Stimulated activated CD8-positive, alpha-beta memory T cell treated with anti-CD3 and anti-CD28 coated beads, Interleukin-4, amount 100 ng/mL, for 1 hour (primary cell): ENCODE data around the gene SORCS2.

ENCODE experiments used
- DNase-seq, 2 donors: peaks; one replicate each; pipeline ENCODE4 v3.0.0-alpha.2; 2020; ENCODE audit warnings: low read depth in 2 of 2, low spot score in 1 of 2

Gene SORCS2

GRCh38 chr4:7464259-7464655 is 271.9 kb downstream of the SORCS2 start:
- DNase-seq, result no peak

GRCh38 chr4:7465017-7465416 is 272.7 kb downstream of the SORCS2 start:
- no peak for DNase-seq

DNA sequence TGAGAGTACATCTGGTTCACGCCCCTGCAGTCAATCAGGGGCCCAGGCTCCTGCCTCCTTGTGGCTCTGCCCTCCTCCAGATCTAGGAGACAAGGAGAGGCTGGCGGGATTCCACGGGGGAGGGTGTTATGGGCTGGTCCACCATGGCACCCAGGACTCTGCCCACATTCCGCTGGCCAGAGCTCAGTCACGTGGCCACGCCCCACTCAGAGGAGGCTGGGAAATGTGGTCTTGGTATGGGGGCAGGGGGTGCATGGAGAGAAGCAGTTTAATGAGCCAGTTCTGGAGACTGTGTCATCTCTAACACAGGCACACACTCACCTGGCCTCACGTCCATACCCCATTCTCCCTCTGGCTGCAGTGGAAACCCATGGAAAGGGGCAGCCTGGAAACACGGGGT is 273.9 kb downstream of the SORCS2 start:
- DNase-seq, result no peak

DNA sequence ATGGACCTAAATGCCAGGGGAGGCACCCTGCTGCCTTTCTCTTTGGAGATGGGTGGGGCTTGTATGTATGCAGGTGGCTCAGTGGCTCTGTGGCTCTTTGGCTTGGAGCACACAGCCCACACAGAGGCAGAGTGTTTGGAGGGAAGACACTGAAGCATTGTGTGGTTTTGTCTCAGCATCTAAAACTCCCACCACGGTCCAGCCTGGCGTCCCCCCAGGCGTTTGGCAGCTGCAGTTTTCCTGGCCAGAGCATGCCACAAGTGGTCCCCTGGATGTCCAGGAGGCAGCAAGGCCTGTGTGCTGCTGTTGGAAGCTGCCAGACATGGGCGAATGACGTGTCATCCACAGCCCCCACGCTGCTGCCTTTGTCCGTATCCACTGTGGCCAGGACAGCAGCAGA is 274.6 kb downstream of the SORCS2 start:
- DNase-seq, result no peak

DNA sequence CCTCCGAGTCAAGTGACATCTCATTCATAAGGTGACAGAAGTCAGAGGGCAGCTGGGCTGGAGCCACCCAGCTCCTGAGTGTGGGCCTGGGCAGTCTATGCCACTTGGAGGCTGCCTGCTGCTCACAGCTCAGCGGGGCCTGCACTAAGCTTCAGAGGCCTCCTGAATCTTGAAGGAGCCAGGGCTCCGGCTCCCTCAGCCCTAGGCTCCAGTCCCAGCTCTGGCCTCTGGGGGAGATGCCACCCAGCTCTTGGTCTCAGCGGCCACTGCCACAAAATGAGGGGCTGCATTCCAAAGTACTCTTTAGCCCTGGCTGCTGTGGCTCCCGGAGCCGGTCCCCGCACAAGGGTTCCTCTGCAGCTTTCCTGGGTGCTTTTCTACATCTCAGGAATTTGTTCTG is 275.1 kb downstream of the SORCS2 start:
- DNase-seq, result no peak

- DNase-seq, result no peak
Observed at GRCh38 chr4:7469023-7469422, 276.7 kb downstream of the SORCS2 start.

GRCh38 chr4:7470111-7470510 is 277.8 kb downstream of the SORCS2 start:
- no peak for DNase-seq

DNA sequence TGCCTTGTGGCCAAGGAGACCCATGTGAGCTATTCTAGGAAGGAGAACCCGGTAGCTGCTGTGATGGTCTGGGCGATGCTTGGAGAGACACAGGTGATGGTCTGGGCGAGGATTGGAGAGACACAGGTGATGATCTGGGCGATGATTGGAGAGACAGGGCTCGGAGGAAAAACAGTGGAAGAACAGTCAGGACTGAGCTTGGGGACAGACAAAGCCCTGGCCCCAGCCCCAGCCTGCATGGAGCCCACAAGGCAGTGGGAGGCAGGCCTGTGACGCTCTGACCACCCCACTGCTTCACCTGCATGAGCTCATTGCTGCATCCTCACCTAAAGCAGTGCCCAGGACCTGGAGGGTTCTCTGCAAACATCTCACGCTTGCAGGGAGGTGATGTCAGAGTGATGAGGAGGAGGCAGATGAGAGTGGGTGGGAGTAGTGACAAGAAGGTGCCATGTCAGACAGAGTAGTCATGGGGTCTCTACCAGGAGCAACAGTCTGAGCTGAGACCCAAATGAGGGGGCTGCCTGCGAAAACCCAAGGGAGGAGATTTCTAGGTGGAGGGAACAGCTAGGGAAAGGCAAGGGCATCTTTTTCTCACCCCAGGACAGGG is 278.3 kb downstream of the SORCS2 start:
- DNase-seq, result no peak

- DNase-seq, result no peak
Observed at GRCh38 chr4:7472442-7473013, 280.2 kb downstream of the SORCS2 start.

DNA sequence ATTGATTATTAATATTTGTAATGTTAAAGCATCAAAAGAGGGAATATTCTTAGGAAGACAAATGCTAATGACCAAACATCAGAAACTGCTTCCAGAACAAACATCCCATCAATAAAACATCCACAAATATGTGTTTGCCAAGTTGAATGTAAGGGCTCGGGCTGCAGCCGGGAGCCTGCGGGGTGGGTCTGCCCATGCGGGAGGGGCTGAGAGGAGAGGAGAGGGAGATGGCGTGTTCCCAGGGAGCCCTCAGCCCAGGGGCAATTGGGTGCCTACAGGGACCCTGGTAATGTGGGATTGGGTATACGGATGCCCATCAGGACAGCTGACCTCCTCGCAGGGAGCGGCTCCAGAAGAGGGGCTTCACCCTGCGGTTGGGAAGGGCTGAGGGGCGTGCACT is 280.7 kb downstream of the SORCS2 start:
- no peak for DNase-seq

DNA sequence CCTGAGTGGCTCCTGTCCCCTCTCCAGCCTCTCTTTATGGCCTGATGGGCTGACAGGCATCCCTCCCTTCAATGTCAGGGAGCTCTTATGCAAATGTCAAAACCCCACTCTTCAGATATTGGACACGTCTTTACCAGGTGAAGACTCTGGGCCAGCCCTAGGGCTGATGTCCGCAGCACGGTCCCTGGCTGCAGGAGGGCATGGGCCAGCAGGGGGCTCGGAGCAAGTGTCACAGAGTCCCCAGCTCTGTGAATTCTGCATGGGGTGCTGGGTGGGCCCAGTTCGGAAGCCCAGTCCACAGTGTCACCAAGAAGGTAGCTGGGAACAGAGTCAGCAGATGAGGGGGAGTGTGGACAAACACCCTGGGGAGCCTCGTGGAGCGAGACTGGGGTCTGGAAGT is 282.0 kb downstream of the SORCS2 start:
- no peak for DNase-seq

GRCh38 chr4:7475207-7475606 is 282.9 kb downstream of the SORCS2 start:
- no peak for DNase-seq

DNA sequence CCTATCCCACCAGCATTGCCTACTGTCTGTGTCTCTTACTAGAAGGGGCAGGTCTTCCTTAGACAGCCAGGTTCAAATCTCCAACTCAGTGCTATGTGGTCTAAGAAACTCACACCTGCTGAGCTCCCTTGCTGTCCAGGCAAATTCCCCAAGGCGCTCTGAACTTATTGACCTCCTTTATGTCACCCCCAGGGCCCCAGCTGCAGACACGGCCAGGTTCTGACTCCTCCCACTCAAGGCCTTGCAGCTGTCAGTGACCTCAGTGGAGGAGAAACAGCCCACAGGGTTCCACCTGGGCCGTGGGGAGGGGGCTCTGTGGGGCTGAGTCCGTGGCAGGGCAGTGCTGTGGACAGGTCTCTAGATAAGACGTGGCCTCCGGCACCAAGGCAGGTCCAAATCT is 284.5 kb downstream of the SORCS2 start:
- DNase-seq, result no peak

DNA sequence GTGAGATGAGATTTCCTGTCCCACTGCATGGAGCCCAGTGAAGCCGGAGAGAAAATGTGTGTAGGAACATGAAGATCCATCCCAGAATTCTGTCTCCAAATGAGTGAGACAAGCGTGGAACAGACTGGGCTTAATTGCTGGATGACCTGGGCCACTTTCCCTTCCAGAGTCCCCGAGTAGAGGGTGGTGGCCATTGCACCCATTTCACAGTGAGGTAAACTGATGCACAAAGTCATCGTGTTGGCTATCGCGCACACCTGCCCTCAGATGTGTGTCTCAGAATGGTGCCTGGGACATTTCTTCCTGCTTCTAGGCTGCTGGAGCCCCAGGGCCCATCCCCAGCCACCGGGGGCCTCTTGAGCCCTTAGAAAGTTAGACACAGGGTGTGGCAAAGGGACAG is 285.4 kb downstream of the SORCS2 start:
- no peak for DNase-seq

DNA sequence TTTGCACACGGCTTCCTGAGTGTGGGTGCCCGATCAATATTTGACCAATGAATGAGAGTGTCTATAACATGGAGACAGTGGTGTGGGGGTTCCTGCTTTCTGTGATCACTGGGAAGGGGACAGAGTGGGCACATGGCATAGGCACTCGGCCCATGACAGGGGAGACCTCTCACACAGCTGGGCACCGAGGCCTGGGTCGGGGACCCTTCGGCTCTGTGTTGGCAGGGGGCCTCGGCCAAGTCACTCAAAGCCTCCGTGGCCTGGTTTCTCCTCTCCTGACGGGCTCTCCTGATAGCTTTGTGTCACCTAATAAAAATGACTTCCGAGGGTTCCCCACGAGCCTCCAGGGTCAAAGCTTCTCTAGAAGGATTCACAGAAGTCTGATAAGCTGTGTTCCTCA is 286.3 kb downstream of the SORCS2 start:
- DNase-seq, result no peak

DNA sequence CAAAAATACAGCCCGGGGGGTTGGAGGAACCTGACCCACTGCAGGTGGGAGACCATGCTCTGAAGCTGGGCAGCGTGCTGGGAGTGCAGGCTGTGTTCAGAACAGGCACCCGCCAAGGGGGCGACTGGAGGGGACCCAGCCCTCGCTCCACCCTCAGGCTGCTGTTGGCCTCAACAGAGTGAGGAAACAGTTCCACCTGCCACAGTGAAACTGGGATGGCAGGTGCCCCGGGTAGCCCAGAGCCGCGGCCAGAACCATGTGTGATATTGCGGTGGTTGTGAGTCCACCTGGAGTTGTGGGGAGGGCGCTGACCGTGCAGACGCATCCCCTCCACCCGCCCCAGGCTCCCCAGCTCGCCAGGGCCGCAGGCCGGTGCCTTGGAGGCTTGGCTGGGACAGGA is 288.1 kb downstream of the SORCS2 start:
- no peak for DNase-seq

- no peak for DNase-seq
Observed at GRCh38 chr4:7481227-7481626, 288.9 kb downstream of the SORCS2 start.

- no peak for DNase-seq
Observed at GRCh38 chr4:7485096-7485495, 292.8 kb downstream of the SORCS2 start.

- DNase-seq, result no peak
Observed at GRCh38 chr4:7486101-7486500, 293.8 kb downstream of the SORCS2 start.

DNA sequence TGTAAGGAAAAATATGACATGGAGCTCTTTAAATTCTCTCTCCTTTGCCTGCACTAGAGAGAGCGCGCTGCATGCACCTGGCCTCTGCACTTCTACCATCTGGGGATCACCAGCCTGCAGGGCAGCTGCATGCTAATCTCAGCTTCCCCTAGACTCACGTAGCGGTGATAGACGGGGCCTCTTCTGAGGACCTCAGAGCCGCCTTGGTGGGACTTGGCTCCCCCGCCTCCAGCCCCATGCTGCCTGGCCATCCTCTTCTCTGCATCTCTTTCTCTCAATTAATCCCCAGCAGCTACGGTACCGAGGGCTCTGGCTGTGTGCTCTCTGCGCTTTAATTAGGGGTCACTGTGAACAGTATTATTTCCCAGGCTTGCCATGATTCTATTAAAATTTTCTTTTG is 295.2 kb downstream of the SORCS2 start:
- no peak for DNase-seq

DNA sequence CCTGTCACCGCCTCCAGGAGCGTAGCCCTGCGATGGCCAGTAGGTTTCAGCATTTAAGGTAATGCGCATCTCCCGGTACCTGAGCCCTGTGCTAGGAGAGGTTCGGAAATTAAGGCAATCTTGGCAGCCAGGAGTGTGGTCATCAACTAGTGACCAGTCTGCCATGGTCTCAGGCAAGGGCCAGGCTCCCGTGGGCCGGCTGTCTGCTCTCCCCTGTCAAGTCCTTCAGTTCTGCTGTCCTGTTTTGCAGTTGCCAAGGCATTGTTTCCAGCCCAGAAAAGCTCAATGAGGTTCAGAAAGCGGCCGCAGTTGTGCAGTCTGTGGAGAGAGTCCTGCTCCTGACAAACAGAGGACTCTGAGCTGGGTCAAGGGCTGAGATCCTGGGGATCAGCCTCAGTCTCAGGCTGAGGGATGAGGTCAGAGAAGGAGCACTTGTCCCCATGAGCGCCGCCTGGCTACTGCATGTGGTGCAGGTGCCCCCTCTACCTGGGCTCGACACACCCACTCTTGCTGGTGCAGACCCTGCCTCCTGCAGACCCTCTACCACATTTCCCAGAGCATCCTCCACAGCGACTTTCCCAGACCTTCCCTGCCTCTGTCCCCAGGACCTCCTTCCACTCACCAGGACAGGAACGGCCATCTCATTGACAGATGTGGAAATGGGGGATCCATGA is 295.8 kb downstream of the SORCS2 start:
- no peak for DNase-seq

DNA sequence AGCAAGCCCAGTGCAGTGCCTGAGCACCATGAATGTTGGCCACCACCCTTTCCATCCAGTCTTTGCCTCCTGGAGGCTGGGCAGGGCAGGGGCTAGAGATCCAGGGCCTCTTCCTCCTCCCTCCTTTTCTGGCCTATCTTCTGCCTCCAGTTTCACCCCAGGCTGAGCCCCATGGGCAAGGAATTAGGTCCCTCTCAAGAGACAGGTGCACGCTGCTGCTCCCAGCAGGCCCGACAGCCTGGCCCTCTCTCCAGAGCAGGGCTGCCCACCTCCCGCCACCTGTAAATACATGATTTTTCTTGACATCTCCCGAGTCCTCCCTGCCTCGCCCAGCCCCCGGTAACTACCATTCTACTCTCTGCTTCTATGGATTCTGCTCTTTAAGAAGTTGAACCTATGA is 299.6 kb downstream of the SORCS2 start:
- DNase-seq, result no peak
